SK-N-MC (cell line): Measurements from ENCODE around the gene GRID2.

Experiments
- DNase-seq: peaks from one replicate; pipeline ENCODE4 v3.0.0-alpha.2; 2011; ENCODE audit warnings: low read depth, low spot score
- H3K27ac ChIP-seq: fragments of 200-600 bp; sonication (generic); 2 replicates; pipeline ENCODE4 v1.5.1; 2016; ENCODE audit warnings: mixed run types
- H3K36me3 ChIP-seq: fragments of 200-600 bp; sonication (generic); 2 replicates; pipeline ENCODE4 v1.6.1; 2017; ENCODE audit warnings: antibody characterized with exemption, low read length, mixed read lengths; ENCODE audit not compliant: insufficient read depth
- H3K4me3 ChIP-seq: fragments of 200-600 bp; sonication (generic); 2 replicates; pipeline ENCODE4 v1.5.1; 2016
- H3K9ac ChIP-seq: fragments of 200-600 bp; sonication (generic); 2 replicates; pipeline ENCODE4 v1.8.0; 2017; ENCODE audit warnings: mixed run types, mixed read lengths; ENCODE audit not compliant: insufficient read length
- H3K9me3 ChIP-seq: fragments of 200-600 bp; sonication (generic); 2 replicates; pipeline ENCODE4 v1.6.1; 2017; ENCODE audit warnings: low read depth, mild to moderate bottlenecking, antibody characterized with exemption, low read length, moderate library complexity, mixed read lengths
- EZH2 ChIP-seq: fragments of 200-600 bp; sonication (generic); IDR thresholded peaks from one replicate; pipeline ENCODE4 v1.6.1; 2017; ENCODE audit warnings: antibody characterized with exemption
- FOXP2 ChIP-seq: optimal IDR thresholded peaks from 2 replicates; pipeline ENCODE3; 2011; ENCODE audit warnings: mild to moderate bottlenecking, moderate library complexity; ENCODE audit not compliant: insufficient read depth; ENCODE audit errors: extremely low read length, control extremely low read depth
- POLR2AphosphoS5 ChIP-seq: IDR thresholded peaks from 2 replicates; pipeline ENCODE4 v1.6.1; 2012; ENCODE audit warnings: mild to moderate bottlenecking, low read depth, low read length, borderline replicate concordance

The GRID2 gene

DNA sequence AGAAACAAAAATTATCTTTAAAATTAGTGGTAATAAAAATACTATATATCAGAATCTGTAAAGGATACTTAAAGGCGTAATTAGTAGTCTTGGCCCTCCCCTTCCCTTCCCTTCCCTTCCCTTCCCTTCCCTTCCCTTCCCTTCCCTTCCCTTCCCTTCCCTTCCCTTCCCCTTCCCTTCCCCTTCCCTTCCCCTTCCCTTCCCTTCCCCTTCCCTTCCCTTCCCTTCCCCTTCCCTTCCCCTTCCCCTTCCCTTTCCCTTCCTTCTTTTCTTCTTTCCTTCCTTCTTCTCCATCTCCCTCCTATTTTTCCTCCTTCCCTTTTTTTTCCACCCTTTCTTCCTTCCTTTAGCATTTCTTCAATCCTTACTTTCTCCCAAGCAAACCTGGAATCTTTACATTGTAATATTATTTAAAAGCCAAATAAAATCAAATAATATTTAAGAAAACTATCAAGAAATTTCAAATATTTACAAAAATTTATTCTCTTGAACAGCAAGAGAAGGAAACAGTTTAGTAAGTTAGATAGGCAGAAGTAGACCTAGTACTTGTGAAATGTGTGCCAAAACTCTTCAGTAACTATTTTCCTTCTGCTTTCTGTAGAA lies 1145.0 kb downstream of the GRID2 start:
- no peak for DNase-seq
- Histone ChIP-seq H3K4me3 (no peak overlapping the region), H3K9me3 (no peaks in the 10 kb centered on the region), H3K36me3 (no peaks in the 10 kb centered on the region), H3K9ac (no peak overlapping the region), H3K27ac (no peak overlapping the region)
- TF ChIP-seq POLR2AphosphoS5 (no peak), EZH2 (no peak), FOXP2 (no peak)

DNA sequence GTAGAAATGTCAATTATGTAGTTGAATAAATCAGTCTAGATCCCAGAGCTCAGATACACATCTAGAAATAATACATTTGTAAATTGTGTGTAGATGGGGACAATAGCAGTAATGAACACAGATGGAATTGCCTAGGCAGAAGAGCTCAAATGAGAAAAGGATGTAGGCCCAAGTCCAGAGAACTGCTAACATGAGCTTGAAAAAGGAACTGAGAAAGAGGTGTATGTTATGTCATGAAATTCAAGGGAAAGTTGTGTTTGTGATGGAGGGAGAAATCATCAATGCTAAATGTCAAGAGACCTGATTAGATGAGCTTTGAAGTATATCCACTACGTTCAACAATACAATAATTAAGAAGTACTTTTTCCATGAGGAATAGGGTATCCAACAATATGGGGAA lies 1148.2 kb downstream of the GRID2 start:
- Histone ChIP-seq H3K4me3 (no peak overlapping the region), H3K36me3 (no peaks in the 10 kb centered on the region), H3K9me3 (no peaks in the 10 kb centered on the region), H3K27ac (no peak overlapping the region), H3K9ac (no peak overlapping the region)
- TF ChIP-seq FOXP2 (no peak), EZH2 (no peak), POLR2AphosphoS5 (no peak)
- no peak for DNase-seq

DNA sequence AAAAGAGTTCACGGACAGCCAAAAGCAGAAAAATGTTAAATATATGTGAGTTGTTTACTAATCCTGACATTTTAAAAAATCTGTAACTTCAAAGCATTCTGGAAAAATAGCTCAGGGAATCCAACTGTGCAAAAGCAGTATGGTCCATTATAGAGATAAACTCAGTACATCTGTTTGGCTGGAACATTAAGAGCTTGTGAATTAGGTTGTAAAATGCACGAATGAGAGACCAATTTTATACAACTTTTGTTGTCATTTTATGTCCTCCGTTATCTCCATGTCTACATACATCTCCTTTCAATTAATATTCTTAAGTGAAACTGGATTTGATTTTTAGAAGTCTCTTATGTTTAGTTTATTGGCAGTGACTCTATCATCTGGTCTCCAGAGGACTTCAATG lies 1157.8 kb downstream of the GRID2 start:
- no peak overlapping the region for H3K9ac ChIP-seq
- no peak overlapping the region for H3K4me3 ChIP-seq
- H3K9me3 ChIP-seq = no peaks in the 10 kb centered on the region
- no peaks in the 10 kb centered on the region for H3K36me3 ChIP-seq
- TF ChIP-seq FOXP2 (no peak), POLR2AphosphoS5 (no peak), EZH2 (no peak)
- H3K27ac ChIP-seq = no peak overlapping the region
- DNase-seq = no peak

DNA sequence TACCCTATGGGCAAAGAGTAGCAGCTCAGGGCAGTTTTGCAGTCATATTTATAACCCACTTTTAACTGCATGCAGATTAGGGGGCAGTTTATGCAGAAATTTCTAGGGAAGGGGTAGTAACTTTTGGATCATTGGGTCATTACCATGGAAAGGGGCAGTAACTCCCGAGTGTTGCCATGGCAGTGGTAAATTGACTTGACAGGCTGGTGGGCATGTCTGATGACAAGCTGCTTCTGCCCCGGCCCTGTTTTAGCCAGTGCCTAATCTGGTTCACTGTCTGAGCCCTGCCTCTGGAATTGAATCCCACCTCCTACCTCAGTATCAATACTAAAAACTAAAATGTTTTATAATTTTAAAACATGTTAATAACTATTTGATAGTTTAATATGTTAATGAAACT lies 1162.7 kb downstream of the GRID2 start:
- H3K27ac ChIP-seq = no peak overlapping the region
- no peak overlapping the region for H3K4me3 ChIP-seq
- H3K36me3 ChIP-seq = no peaks in the 10 kb centered on the region
- no peaks in the 10 kb centered on the region for H3K9me3 ChIP-seq
- no peak for TF ChIP-seq POLR2AphosphoS5
- no peak for TF ChIP-seq FOXP2
- TF ChIP-seq EZH2 = no peak
- H3K9ac ChIP-seq = no peak overlapping the region
- DNase-seq = no peak

DNA sequence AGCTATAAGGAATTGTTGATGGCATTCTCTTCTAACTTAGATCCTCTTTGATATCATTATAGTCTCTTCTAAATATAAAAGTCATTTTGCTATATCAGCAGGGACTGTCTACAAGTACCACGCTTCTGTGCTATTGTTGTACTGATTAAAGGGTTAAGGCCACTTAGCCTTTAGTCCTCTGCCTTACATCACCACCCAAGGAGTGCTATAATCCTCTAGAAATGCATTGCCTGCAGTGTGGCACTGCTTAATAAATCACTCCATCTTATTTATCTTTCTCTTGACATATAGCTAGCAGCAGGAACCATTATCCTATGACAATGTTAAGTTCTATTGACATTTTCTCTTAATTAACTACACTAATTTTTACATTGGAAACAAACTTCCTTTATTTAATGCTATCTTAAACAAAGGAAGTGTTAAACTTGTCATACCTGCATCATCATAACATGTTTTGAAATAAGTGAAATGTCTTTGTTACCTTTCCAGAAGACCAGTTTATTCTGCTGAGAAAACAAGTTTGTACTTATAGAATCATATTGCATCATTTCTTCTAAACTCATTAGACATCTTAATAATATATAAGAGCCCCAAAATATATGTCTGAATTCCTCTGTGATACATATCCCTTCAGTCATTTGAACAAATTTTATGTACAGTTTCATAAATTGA lies 1163.9 kb downstream of the GRID2 start:
- no peak overlapping the region for H3K9ac ChIP-seq
- no peaks in the 10 kb centered on the region for H3K9me3 ChIP-seq
- no peak overlapping the region for H3K27ac ChIP-seq
- TF ChIP-seq POLR2AphosphoS5 (no peak), EZH2 (no peak), FOXP2 (no peak)
- no peak overlapping the region for H3K4me3 ChIP-seq
- no peak for DNase-seq
- H3K36me3 ChIP-seq = no peaks in the 10 kb centered on the region

DNA sequence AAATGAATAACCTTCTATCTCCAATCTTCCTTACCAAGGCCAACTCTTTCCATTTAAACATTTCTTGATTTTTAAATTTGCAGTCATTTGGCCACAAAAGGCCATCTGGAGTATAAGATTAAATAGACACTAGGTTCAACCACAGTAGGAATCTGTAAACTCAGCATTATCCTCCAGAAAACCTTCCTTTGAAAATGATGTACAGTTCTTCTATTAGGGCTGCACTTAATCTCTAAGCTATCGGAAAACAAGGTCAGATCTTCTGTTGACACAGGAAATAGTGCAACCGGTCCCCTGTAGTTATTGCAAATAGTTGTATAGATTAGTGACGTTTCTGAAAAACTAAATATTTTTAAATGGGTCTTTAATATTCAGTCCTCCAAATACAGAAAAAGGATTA lies 1165.8 kb downstream of the GRID2 start:
- Histone ChIP-seq H3K27ac (peak overlapping the region; percentile 35; the same call in 1 of the 2 replicates), H3K9ac (no peak overlapping the region), H3K36me3 (no peaks in the 10 kb centered on the region), H3K4me3 (peak overlapping the region; percentile 2; the same call in 1 of the 2 replicates), H3K9me3 (no peaks in the 10 kb centered on the region)
- DNase-seq = no peak
- TF ChIP-seq FOXP2 (no peak), POLR2AphosphoS5 (no peak), EZH2 (no peak)

DNA sequence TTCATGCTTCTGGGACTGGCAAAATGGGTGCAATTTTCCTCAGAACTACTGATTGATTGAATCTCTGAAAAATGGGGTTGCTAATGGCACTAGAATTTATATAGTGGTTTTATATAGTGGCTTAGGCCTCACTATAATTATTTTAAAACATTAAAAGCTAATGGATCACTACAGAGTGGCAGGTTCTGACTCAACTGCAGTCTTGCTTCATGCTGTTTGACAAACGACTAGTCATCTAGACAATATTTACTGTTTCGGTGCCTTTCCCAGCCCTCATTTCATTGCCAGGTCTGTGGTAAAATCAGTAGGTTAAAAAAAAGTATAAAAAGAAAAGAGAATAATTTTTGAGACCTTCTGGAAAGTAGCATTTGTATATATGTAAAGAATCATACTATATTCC lies 1172.0 kb downstream of the GRID2 start:
- Histone ChIP-seq H3K9ac (no peak overlapping the region), H3K36me3 (no peaks in the 10 kb centered on the region), H3K27ac (no peak overlapping the region), H3K9me3 (no peaks in the 10 kb centered on the region), H3K4me3 (no peak overlapping the region)
- TF ChIP-seq EZH2 (no peak), POLR2AphosphoS5 (no peak), FOXP2 (no peak)
- no peak for DNase-seq

DNA sequence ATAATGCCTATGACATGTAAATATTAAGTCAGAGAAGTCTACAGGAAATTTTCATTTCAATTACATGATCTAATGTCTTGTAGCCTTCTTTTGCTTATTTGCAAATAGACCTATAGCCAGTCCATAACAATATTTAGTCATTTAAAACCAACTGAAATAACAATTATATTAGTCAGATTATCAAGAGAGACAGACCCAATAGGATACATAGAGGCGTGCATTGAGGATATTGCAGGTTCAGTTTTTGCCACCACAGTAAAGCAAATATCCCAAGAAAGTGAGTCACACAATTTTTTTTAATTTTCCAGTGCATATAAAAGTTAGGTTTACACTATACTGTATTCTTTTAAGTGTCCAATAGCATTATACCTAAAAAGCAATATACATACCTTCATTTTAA lies 1175.0 kb downstream of the GRID2 start:
- no peak overlapping the region for H3K4me3 ChIP-seq
- H3K9ac ChIP-seq = no peak overlapping the region
- TF ChIP-seq POLR2AphosphoS5 (no peak), EZH2 (no peak), FOXP2 (no peak)
- no peaks in the 10 kb centered on the region for H3K9me3 ChIP-seq
- no peak overlapping the region for H3K27ac ChIP-seq
- no peak for DNase-seq
- no peaks in the 10 kb centered on the region for H3K36me3 ChIP-seq
